HepG2 (cell line): ENCODE measurements around the gene CRB1. TPM values are rescaled to one million over a fixed set of nuclear protein-coding genes. Genes with fewer than 3 reads are reported as not detected.

Source experiments
- ATAC-seq: fragments of 200-7000 bp; cut with Tn5 transposase; 3 replicates; pipeline ENCODE4 v1.9.1; 2020; ENCODE audit warnings: mild to moderate bottlenecking, moderate library complexity
- BruUV-seq: library from RNA; stranded (reverse); fragments of 400-500 nt; replicated peaks from 2 replicates; lab custom pipeline; 2021; lab: Mats Ljungman, UMichigan
- CTCF ChIA-PET: fragments of 300-600 bp; formaldehyde crosslinking; extraction: SDS; loops from one replicate; lab custom pipeline; 2021; ENCODE audit warnings: low total read pairs, inconsistent platforms, low intra/inter-chr PET ratio; lab: Yijun Ruan, JAX
- POLR2A ChIA-PET: fragments of 350-600 bp; sonication (Branson Sonifier 250); formaldehyde crosslinking; loops from one replicate; lab custom pipeline; 2020; ENCODE audit warnings: antibody characterized with exemption, inconsistent platforms; lab: Yijun Ruan, JAX
- DNase-seq: peaks from one replicate; pipeline ENCODE4 v3.0.0-alpha.2; 2015; ENCODE audit warnings: low spot score
- FAIRE-seq: peaks from 3 replicates; lab custom pipeline; 2011; peaks lifted over from hg19 to GRCh38; lab: Jason Lieb, UNC
- H2AFZ ChIP-seq: one replicate; pipeline ENCODE4 v1.6.1; 2011; ENCODE audit warnings: low read length, inconsistent platforms
- H3K27ac ChIP-seq: fragments of 300-600 bp; 3 replicates; pipeline ENCODE4 v1.8.0; 2011; ENCODE audit warnings: mixed run types, mild to moderate bottlenecking, mixed read lengths, low read length, inconsistent platforms; ENCODE audit not compliant: insufficient read depth; ENCODE audit errors: extremely low read length
- H3K27me3 ChIP-seq, 2 experiments: fragments of 200-600 bp in 1 of 2; 2 replicates in 1 of 2; 3 replicates in 1 of 2; pipeline versions ENCODE4 v1.6.0 to v1.8.0; 2011; ENCODE audit warnings: low read length in 2 of 2, mild to moderate bottlenecking in 2 of 2, moderate library complexity in 2 of 2, inconsistent platforms in 1 of 2; ENCODE audit not compliant: insufficient read depth in 2 of 2, control insufficient read depth in 1 of 2
- H3K36me3 ChIP-seq, 2 experiments: fragments of 200-600 bp in 1 of 2; replicated peaks in 1 of 2; 2 replicates in 1 of 2; 3 replicates in 1 of 2; pipeline versions ENCODE4 v1.5.1 to v1.8.0; 2011; ENCODE audit warnings: low read length in 2 of 2, inconsistent platforms in 1 of 2; ENCODE audit not compliant: insufficient read depth in 2 of 2, control insufficient read depth in 1 of 2
- H3K4me1 ChIP-seq: 2 replicates; pipeline ENCODE4 v1.5.1; 2012; ENCODE audit warnings: low read length, inconsistent platforms; ENCODE audit not compliant: insufficient read depth
- H3K4me2 ChIP-seq: 2 replicates; pipeline ENCODE4 v1.6.0; 2011; ENCODE audit warnings: low read depth, low read length, inconsistent platforms
- H3K4me3 ChIP-seq, 3 experiments: fragments of 200-600 bp in 1 of 3; sonication (generic), shearing (Covaris generic) in 1 of 3; replicated peaks in 1 of 3; 2 replicates each; pipeline ENCODE4 v1.5.1; 2011 to 2016; ENCODE audit warnings: low read length in 3 of 3, inconsistent platforms in 2 of 3, low read depth in 2 of 3, mild to moderate bottlenecking in 2 of 3, control low read depth in 1 of 3, mixed read lengths in 1 of 3; ENCODE audit not compliant: insufficient read depth in 1 of 3
- H3K79me2 ChIP-seq: one replicate; pipeline ENCODE4 v1.6.1; 2011; ENCODE audit warnings: low read length, inconsistent platforms; ENCODE audit not compliant: insufficient read depth
- H3K9ac ChIP-seq: 2 replicates; pipeline ENCODE4 v1.6.0; 2011; ENCODE audit warnings: mild to moderate bottlenecking, low read depth, low read length, inconsistent platforms; ENCODE audit not compliant: insufficient read depth
- H3K9me3 ChIP-seq: 2 replicates; pipeline ENCODE4 v1.5.1; 2012; ENCODE audit warnings: mild to moderate bottlenecking, low read length
- H4K20me1 ChIP-seq: 2 replicates; pipeline ENCODE4 v1.6.0; 2011; ENCODE audit warnings: inconsistent platforms, mild to moderate bottlenecking, low read length, moderate library complexity; ENCODE audit not compliant: insufficient read depth
- CEBPG ChIP-seq: IDR thresholded peaks from 2 replicates; pipeline ENCODE4 v1.6.1; 2016
- KLF16 ChIP-seq, 2 experiments: sonication (generic) in 1 of 2; formaldehyde crosslinking in 1 of 2; IDR thresholded peaks; 2 replicates each; pipeline versions ENCODE4 v1.6.1 to v1.8.0; 2016 to 2023; ENCODE audit warnings: missing genetic modification reagents in 2 of 2, missing compliant biosample characterization in 1 of 2
- MED8 ChIP-seq: sonication (generic); formaldehyde crosslinking; IDR thresholded peaks from 2 replicates; pipeline ENCODE4 v1.8.1; 2023; ENCODE audit warnings: mild to moderate bottlenecking, missing genetic modification reagents; ENCODE audit not compliant: insufficient replicate concordance
- PHF5A ChIP-seq: IDR thresholded peaks from one replicate; pipeline ENCODE4 v1.6.1; 2018; ENCODE audit warnings: low read depth, missing genetic modification reagents; ENCODE audit not compliant: unreplicated experiment
- PRPF4 ChIP-seq: fragments of 200-400 bp; formaldehyde crosslinking; IDR thresholded peaks from 2 replicates; pipeline ENCODE4 v1.6.1; 2016; ENCODE audit warnings: low read length, low read depth; ENCODE audit not compliant: poor library complexity, severe bottlenecking
- SPEN ChIP-seq: sonication (generic); formaldehyde crosslinking; IDR thresholded peaks from 2 replicates; pipeline ENCODE4 v1.5.1; 2020; ENCODE audit warnings: low read depth, mild to moderate bottlenecking, missing genetic modification reagents
- ZBTB7B ChIP-seq: sonication (generic); formaldehyde crosslinking; IDR thresholded peaks from 2 replicates; pipeline ENCODE4 v1.4.0; 2020; ENCODE audit warnings: missing genetic modification reagents
- ZNF264 ChIP-seq: sonication (generic); formaldehyde crosslinking; IDR thresholded peaks from 2 replicates; pipeline ENCODE4 v1.4.0; 2020; ENCODE audit warnings: missing genetic modification reagents
- ZNF431 ChIP-seq: sonication (generic); formaldehyde crosslinking; IDR thresholded peaks from 2 replicates; pipeline ENCODE4 v1.9.0; 2022; ENCODE audit warnings: missing genetic modification reagents, low read depth, mild to moderate bottlenecking, borderline replicate concordance
- ZNF460 ChIP-seq: sonication (generic); formaldehyde crosslinking; IDR thresholded peaks from 2 replicates; pipeline ENCODE4 v1.5.1; 2020; ENCODE audit warnings: missing genetic modification reagents, mild to moderate bottlenecking, borderline replicate concordance
- ZNF549 ChIP-seq: sonication (generic); formaldehyde crosslinking; IDR thresholded peaks from 2 replicates; pipeline ENCODE4 v1.5.0; 2020; ENCODE audit warnings: missing genetic modification reagents
- ZNF841 ChIP-seq: sonication (generic); formaldehyde crosslinking; IDR thresholded peaks from 2 replicates; pipeline ENCODE4 v1.8.1; 2023; ENCODE audit warnings: missing genetic modification reagents, borderline replicate concordance
- WGBS: methylation state at CpG from one replicate; pipeline ENCODE4 v1.1.6; 2017; ENCODE audit warnings: low lambda C conversion rate; 5-methylcytosine and 5-hydroxymethylcytosine counted together
- in situ Hi-C: cut with HindIII; loops from 2 replicates; pipeline ENCODE4 v1.10.0; 2017; ENCODE audit warnings: low pct_unique_long_range_greater_than_20kb; ENCODE audit not compliant: extremely low pct_ligation_motif_present
- intact Hi-C: fragments of 100-400 bp; cut with micrococcal nuclease; formaldehyde crosslinking; loops from one replicate; pipeline ENCODE4 v1.10.0; 2022; ENCODE audit not compliant: unreplicated experiment
- polyA plus RNA-seq, 8 experiments: library from polyadenylated mRNA; depleted of rRNA in 3 of 8; stranded (reverse) in 7 of 8; unstranded in 1 of 8; fragments of >200 nt; fragmentation: Illumina TruSeq in 4 of 8; extraction: Trizol in 4 of 8; gene quantifications; 2 replicates each; pipeline versions ENCODE4 v1.2.1 to v1.2.3, GENCODE V29; 2011 to 2016; ENCODE audit warnings: low read depth in 4 of 8, missing spikeins in 1 of 8, mixed read lengths in 1 of 8; ENCODE audit not compliant: insufficient read depth in 1 of 8
- total RNA-seq, 5 experiments: library from RNA; depleted of rRNA; stranded (reverse); fragments of >200 nt; fragmentation: Illumina TruSeq; extraction: Trizol; gene quantifications; 2 replicates each; pipeline ENCODE4 v1.2.3, GENCODE V29; 2016; ENCODE audit warnings: low read depth in 1 of 5
- TF ChIP-seq, protein P1 (sequence below): sonication (generic); formaldehyde crosslinking; IDR thresholded peaks from 2 replicates; pipeline ENCODE4 v1.8.1; 2023; ENCODE audit warnings: mild to moderate bottlenecking, moderate library complexity, missing genetic modification reagents
- TF ChIP-seq, protein P2 (sequence below): sonication (generic); formaldehyde crosslinking; IDR thresholded peaks from 2 replicates; pipeline ENCODE4 v1.4.0; 2020; ENCODE audit warnings: mild to moderate bottlenecking, missing genetic modification reagents

CRB1 gene
- total and polyA plus RNA-seq, 2 of the 13 experiments (the other 11 are each of a cell fraction or from before 2014, with no cell fraction given), result 0.01 TPM; not detected in 1

DNA sequence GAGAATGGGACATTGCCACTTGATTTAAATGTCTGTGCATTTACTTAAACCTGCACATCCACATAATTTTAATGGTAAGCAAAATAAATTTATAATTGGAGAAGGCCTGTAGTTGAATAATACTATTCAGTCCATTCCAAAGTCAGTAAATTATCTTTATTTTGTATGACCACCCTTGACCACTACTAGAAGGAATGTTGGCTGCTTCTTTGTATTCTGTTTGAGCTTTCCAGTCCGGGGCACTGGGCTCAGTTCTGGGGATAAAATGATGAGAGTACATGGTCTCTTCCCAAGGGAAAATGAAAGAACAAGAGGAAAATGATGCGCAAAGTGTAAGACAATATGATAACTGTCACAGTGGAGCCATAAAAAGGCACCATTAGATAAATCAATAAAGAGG lies 98.9 kb downstream of the CRB1 start:
- no peak for FAIRE-seq
- no peak for DNase-seq
- WGBS, result 18% methylated on average over 2 of the region's 2 CpGs
- no peak overlapping the region for H3K9ac ChIP-seq
- no peaks in the 10 kb centered on the region for H4K20me1 ChIP-seq
- H3K9me3 ChIP-seq, result no peaks in the 10 kb centered on the region
- BruUV-seq, result no TSS peak
- CTCF ChIA-PET, result no interaction called here
- H3K36me3 ChIP-seq, result no peaks in the 10 kb centered on the region
- H2AFZ ChIP-seq, result no peak overlapping the region
- H3K27me3 ChIP-seq, result no peaks in the 10 kb centered on the region
- no peaks in the 10 kb centered on the region for H3K79me2 ChIP-seq
- TF ChIP-seq PHF5A (CRISPR knock-in tag), result no peak
- TF ChIP-seq, protein P1, sequence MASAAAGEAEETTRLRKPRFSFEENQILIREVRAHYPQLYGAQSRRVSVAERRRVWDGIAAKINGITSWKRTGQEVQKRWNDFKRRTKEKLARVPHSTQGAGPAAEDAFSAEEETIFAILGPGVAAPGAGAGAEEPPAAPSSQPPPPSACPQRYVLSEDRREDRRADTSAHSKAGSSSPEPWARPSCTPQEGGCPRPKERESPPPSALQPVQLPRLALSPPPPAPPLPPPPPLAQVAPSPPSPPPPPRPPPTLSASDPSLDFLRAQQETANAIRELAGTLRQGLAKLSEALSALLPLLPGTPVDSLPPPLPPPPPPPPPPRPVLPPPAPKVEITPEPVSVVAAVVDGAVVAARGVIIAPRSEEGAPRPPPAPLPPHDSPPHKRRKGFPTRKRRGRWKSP, result no peak
- TF ChIP-seq ZNF431 (CRISPR knock-in tag), result no peak
- no peak for TF ChIP-seq SPEN (CRISPR knock-in tag)
- TF ChIP-seq ZNF264 (CRISPR knock-in tag), result no peak
- TF ChIP-seq, all 625 proteins: peak for 0
- H3K4me2 ChIP-seq, result no peak overlapping the region
- POLR2A ChIA-PET, result no interaction called here
- no peaks in the 10 kb centered on the region for H3K4me1 ChIP-seq
- intact Hi-C loops (no loop called here), in situ Hi-C loops (loop anchor here (25.0 kb wide), 1 partner anchor 630 kb away; no protein-coding TSS in a partner anchor)
- no peak for ATAC-seq
- no peak overlapping the region for H3K4me3 ChIP-seq
- no peak overlapping the region for H3K27ac ChIP-seq

DNA sequence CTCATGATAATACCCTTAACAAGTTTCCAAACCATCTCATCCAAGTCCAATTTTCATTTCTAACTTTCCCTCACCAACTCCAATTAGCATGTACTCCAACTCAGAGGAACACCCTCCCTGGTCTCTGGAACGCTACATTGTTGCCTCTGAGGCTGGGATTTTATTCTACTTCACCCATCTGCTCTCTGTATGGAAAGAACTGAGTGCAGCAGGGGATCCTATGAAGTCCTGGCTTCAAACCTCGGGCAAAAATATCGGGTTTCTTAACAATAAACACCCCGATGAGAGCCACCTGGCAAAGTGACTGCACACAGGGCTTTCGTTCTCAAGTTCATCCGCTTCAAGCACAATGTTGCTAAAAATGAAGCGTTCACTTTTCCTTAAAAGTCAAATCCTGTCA lies 99.6 kb downstream of the CRB1 start:
- DNase-seq (no peak), FAIRE-seq (no peak), ATAC-seq (no peak)
- Histone ChIP-seq H3K27me3 (no peaks in the 10 kb centered on the region), H3K4me3 (no peak overlapping the region), H3K9me3 (no peaks in the 10 kb centered on the region), H3K9ac (no peak overlapping the region), H3K27ac (no peak overlapping the region), H3K36me3 (no peaks in the 10 kb centered on the region), H3K4me2 (no peak overlapping the region), H2AFZ (no peak overlapping the region), H3K79me2 (no peaks in the 10 kb centered on the region), H4K20me1 (no peaks in the 10 kb centered on the region), H3K4me1 (no peaks in the 10 kb centered on the region)
- TF ChIP-seq ZNF841 (CRISPR knock-in tag) (no peak), PRPF4 (no peak), MED8 (CRISPR knock-in tag) (no peak), ZNF460 (no peak), ZNF549 (no peak), KLF16 (CRISPR knock-in tag; IDR thresholded peaks at IDR 0.05) (no peak), ZBTB7B (CRISPR knock-in tag) (no peak), CEBPG (no peak)
- TF ChIP-seq, protein P2, sequence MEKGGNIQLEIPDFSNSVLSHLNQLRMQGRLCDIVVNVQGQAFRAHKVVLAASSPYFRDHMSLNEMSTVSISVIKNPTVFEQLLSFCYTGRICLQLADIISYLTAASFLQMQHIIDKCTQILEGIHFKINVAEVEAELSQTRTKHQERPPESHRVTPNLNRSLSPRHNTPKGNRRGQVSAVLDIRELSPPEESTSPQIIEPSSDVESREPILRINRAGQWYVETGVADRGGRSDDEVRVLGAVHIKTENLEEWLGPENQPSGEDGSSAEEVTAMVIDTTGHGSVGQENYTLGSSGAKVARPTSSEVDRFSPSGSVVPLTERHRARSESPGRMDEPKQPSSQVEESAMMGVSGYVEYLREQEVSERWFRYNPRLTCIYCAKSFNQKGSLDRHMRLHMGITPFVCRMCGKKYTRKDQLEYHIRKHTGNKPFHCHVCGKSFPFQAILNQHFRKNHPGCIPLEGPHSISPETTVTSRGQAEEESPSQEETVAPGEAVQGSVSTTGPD (CRISPR knock-in tag), result no peak
- BruUV-seq, result no TSS peak
- intact Hi-C loops, result no loop called here
- in situ Hi-C loops, result loop anchor here (25.0 kb wide), 1 partner anchor 630 kb away; no protein-coding TSS in a partner anchor
- ChIA-PET POLR2A (no interaction called here), CTCF (no interaction called here)
- 26% methylated on average over 7 of the region's 7 CpGs for WGBS
